HepG2 (cell line): Measurements from ENCODE around the gene ABL2. TPM values are rescaled to one million over a fixed set of nuclear protein-coding genes. Genes with fewer than 3 reads are reported as not detected.

Experiments used
- ARNT ChIP-seq: fragments of 450-650 bp; IDR thresholded peaks from 2 replicates; pipeline ENCODE4 v1.6.1; 2017
- BCL3 ChIP-seq: sonication (generic); formaldehyde crosslinking; IDR thresholded peaks from 2 replicates; pipeline ENCODE4 v1.5.1; 2020; ENCODE audit warnings: mild to moderate bottlenecking, missing genetic modification reagents, moderate library complexity
- FOXA1 ChIP-seq, 2 experiments: fragments of 450-650 bp in 1 of 2; sonication (generic) in 1 of 2; formaldehyde crosslinking in 1 of 2; IDR thresholded peaks; 2 replicates each; pipeline versions ENCODE4 v1.4.0 to v1.6.1; 2016 to 2020; ENCODE audit warnings: missing genetic modification reagents in 1 of 2
- HDAC2 ChIP-seq: sonication (generic); formaldehyde crosslinking; IDR thresholded peaks from 2 replicates; pipeline ENCODE4 v1.4.0; 2020; ENCODE audit warnings: missing genetic modification reagents
- IRX3 ChIP-seq: sonication (generic); formaldehyde crosslinking; IDR thresholded peaks from 2 replicates; pipeline ENCODE4 v1.8.1; 2023; ENCODE audit warnings: mild to moderate bottlenecking, low read depth, missing genetic modification reagents, borderline replicate concordance
- NONO ChIP-seq, 2 experiments: fragments of 450-650 bp in 1 of 2; sonication (generic) in 1 of 2; formaldehyde crosslinking in 1 of 2; IDR thresholded peaks in 1 of 2; conservative IDR thresholded peaks in 1 of 2; 2 replicates each; pipeline versions ENCODE4 v1.6.1 to v1.8.0; 2017 to 2022; ENCODE audit warnings: mild to moderate bottlenecking in 1 of 2, missing genetic modification reagents in 1 of 2, moderate library complexity in 1 of 2
- NR2F6 ChIP-seq, 2 experiments: IDR thresholded peaks; 2 replicates each; pipeline ENCODE4 v1.6.1; 2016; ENCODE audit warnings: antibody characterized with exemption in 1 of 2, mild to moderate bottlenecking in 1 of 2
- RARA ChIP-seq: IDR thresholded peaks from 2 replicates; pipeline ENCODE4 v1.6.1; 2016; ENCODE audit warnings: missing genetic modification reagents, missing compliant biosample characterization
- SNAPC4 ChIP-seq: sonication (generic); formaldehyde crosslinking; IDR thresholded peaks from 2 replicates; pipeline ENCODE4 v1.4.0; 2020; ENCODE audit warnings: mild to moderate bottlenecking, missing genetic modification reagents
- THAP11 ChIP-seq: IDR thresholded peaks from 2 replicates; pipeline ENCODE4 v1.6.1; 2016; ENCODE audit warnings: missing biosample characterization, missing genetic modification reagents
- THAP7 ChIP-seq: sonication (generic); formaldehyde crosslinking; IDR thresholded peaks from 2 replicates; pipeline ENCODE4 v1.8.1; 2023; ENCODE audit warnings: mild to moderate bottlenecking, missing genetic modification reagents
- TSC22D2 ChIP-seq: sonication (generic); formaldehyde crosslinking; IDR thresholded peaks from 2 replicates; pipeline ENCODE4 v1.5.1; 2020; ENCODE audit warnings: missing genetic modification reagents, mild to moderate bottlenecking, borderline replicate concordance
- XRCC5 ChIP-seq: fragments of 200-400 bp; formaldehyde crosslinking; optimal IDR thresholded peaks from 2 replicates; pipeline ENCODE3; 2017; ENCODE audit warnings: mild to moderate bottlenecking, low read length
- ZFAT ChIP-seq: sonication (generic); formaldehyde crosslinking; conservative IDR thresholded peaks from 2 replicates; pipeline ENCODE4 v1.8.1; 2023; ENCODE audit warnings: missing genetic modification reagents, inconsistent platforms
- ZFP1 ChIP-seq: IDR thresholded peaks from 2 replicates; pipeline ENCODE4 v1.6.1; 2016
- ZKSCAN8 ChIP-seq: IDR thresholded peaks from 2 replicates; pipeline ENCODE4 v1.6.1; 2016; ENCODE audit warnings: borderline replicate concordance, missing genetic modification reagents, missing compliant biosample characterization
- ZNF12 ChIP-seq: sonication (generic); formaldehyde crosslinking; IDR thresholded peaks from 2 replicates; pipeline ENCODE4 v1.5.0; 2020; ENCODE audit warnings: missing genetic modification reagents
- ZNF607 ChIP-seq: sonication (generic); formaldehyde crosslinking; IDR thresholded peaks from 2 replicates; pipeline ENCODE4 v1.5.1; 2020; ENCODE audit warnings: missing genetic modification reagents, mild to moderate bottlenecking, borderline replicate concordance
- ZNF883 ChIP-seq: sonication (generic); formaldehyde crosslinking; IDR thresholded peaks from 2 replicates; pipeline ENCODE4 v1.5.1; 2020; ENCODE audit warnings: mild to moderate bottlenecking, missing genetic modification reagents; ENCODE audit errors: not compliant biosample characterization
- polyA plus RNA-seq, 8 experiments: library from polyadenylated mRNA; depleted of rRNA in 3 of 8; stranded (reverse) in 7 of 8; unstranded in 1 of 8; fragments of >200 nt; fragmentation: Illumina TruSeq in 4 of 8; extraction: Trizol in 4 of 8; gene quantifications; 2 replicates each; pipeline versions ENCODE4 v1.2.1 to v1.2.3, GENCODE V29; 2011 to 2016; ENCODE audit warnings: low read depth in 4 of 8, missing spikeins in 1 of 8, mixed read lengths in 1 of 8; ENCODE audit not compliant: insufficient read depth in 1 of 8
- total RNA-seq, 5 experiments: library from RNA; depleted of rRNA; stranded (reverse); fragments of >200 nt; fragmentation: Illumina TruSeq; extraction: Trizol; gene quantifications; 2 replicates each; pipeline ENCODE4 v1.2.3, GENCODE V29; 2016; ENCODE audit warnings: low read depth in 1 of 5
- TF ChIP-seq, protein P1 (sequence below): IDR thresholded peaks from 2 replicates; pipeline ENCODE4 v1.6.1; 2016; ENCODE audit warnings: missing compliant biosample characterization, missing genetic modification reagents, borderline replicate concordance
- TF ChIP-seq, protein P2 (sequence below): IDR thresholded peaks from 2 replicates; pipeline ENCODE4 v1.6.1; 2016; ENCODE audit warnings: missing biosample characterization, missing genetic modification reagents, low read depth

ABL2 gene
- total and polyA plus RNA-seq, 2 of the 13 experiments (the other 11 are each of a cell fraction or from before 2014, with no cell fraction given), result 5.8 to 6.0 TPM

GRCh38 chr1:179091691-179092165, 137.7 kb downstream of the ABL2 start (continued):
- TF ChIP-seq, protein P1, sequence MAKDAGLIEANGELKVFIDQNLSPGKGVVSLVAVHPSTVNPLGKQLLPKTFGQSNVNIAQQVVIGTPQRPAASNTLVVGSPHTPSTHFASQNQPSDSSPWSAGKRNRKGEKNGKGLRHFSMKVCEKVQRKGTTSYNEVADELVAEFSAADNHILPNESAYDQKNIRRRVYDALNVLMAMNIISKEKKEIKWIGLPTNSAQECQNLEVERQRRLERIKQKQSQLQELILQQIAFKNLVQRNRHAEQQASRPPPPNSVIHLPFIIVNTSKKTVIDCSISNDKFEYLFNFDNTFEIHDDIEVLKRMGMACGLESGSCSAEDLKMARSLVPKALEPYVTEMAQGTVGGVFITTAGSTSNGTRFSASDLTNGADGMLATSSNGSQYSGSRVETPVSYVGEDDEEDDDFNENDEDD, result no peak
- TF ChIP-seq ARNT (no peak), ZFAT (no peak), IRX3 (CRISPR knock-in tag) (no peak), NR2F6 (IDR thresholded peaks at IDR 0.05) (peak; percentile 32; the same call in 1 of the 2 replicates), NR2F6 (CRISPR knock-in tag; IDR thresholded peaks at IDR 0.05) (peak; percentile 12; the same call in 1 of the 2 replicates), THAP7 (CRISPR knock-in tag) (no peak), NONO (IDR thresholded peaks at IDR 0.05) (no peak), NONO (CRISPR knock-in tag; conservative IDR thresholded peaks at IDR 0.05) (peak; percentile 77), SNAPC4 (CRISPR knock-in tag) (no peak), ZFP1 (CRISPR knock-in tag) (no peak), ZKSCAN8 (no peak), THAP11 (CRISPR knock-in tag) (peak; percentile 77), BCL3 (CRISPR knock-in tag) (no peak), ZNF883 (no peak), TSC22D2 (CRISPR knock-in tag) (peak; percentile 63; the same call in 1 of the 2 replicates), RARA (CRISPR knock-in tag) (peak; percentile 82), FOXA1 (IDR thresholded peaks at IDR 0.05) (no peak), FOXA1 (CRISPR knock-in tag; IDR thresholded peaks at IDR 0.05) (peak; percentile 89), ZNF607 (no peak), XRCC5 (no peak), ZNF12 (CRISPR knock-in tag) (peak; percentile 77; the same call in 1 of the 2 replicates), HDAC2 (peak; percentile 59; the same call in 1 of the 2 replicates)
- TF ChIP-seq, protein P2, sequence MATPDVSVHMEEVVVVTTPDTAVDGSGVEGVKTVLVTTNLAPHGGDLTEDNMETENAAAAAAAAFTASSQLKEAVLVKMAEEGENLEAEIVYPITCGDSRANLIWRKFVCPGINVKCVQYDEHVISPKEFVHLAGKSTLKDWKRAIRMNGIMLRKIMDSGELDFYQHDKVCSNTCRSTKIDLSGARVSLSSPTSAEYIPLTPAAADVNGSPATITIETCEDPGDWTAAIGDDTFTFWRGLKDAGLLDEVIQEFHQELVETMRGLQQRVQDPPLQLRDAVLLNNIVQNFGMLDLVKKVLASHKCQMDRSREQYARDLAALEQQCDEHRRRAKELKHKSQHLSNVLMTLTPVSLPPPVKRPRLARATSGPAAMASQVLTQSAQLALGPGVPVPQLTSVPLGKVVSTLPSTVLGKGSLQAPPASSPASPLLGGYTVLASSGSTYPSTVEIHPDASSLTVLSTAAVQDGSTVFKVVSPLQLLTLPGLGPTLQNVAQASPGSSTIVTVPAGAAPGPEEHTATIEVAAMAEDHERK (CRISPR knock-in tag), result no peak
